SK-N-SH (cell line): ENCODE results near the gene MCUB. TPM values are rescaled to one million over a fixed set of nuclear protein-coding genes. Genes with fewer than 3 reads are reported as not detected.
A peak's percentile ranks its signal among the peaks of the same experiment; 100 is the strongest.

Experiments
- CTCF ChIA-PET: fragments of 300-600, 350-600 bp; formaldehyde crosslinking; extraction: SDS; loops from one replicate; lab custom pipeline; 2021; lab: Yijun Ruan, JAX
- POLR2A ChIA-PET: fragments of 350-600 bp; sonication (Branson Sonifier 250); formaldehyde crosslinking; extraction: SDS; loops from one replicate; lab custom pipeline; 2020; ENCODE audit warnings: antibody characterized with exemption, inconsistent platforms; lab: Yijun Ruan, JAX
- DNase-seq: peaks from one replicate; pipeline ENCODE4 v3.0.0; 2012
- H2AFZ ChIP-seq: fragments of 200-600 bp; sonication (generic); 2 replicates; pipeline ENCODE4 v1.8.1; 2016; ENCODE audit warnings: antibody characterized with exemption, mild to moderate bottlenecking, low read depth
- H3F3A ChIP-seq: fragments of 200-600 bp; sonication (generic); replicated peaks from 2 replicates; pipeline ENCODE3; 2016; ENCODE audit warnings: antibody characterized with exemption, mild to moderate bottlenecking; ENCODE audit not compliant: insufficient read depth
- H3K27ac ChIP-seq, 2 experiments: fragments of 200-500 bp in 1 of 2; fragments of 200-600 bp in 1 of 2; sonication (Bioruptor generic) in 1 of 2; sonication (generic), shearing (Covaris generic) in 1 of 2; 2 replicates each; pipeline versions ENCODE4 v1.5.1 to v1.6.1; 2014 to 2016; ENCODE audit warnings: low read depth in 2 of 2, inconsistent platforms in 1 of 2, low read length in 1 of 2, mild to moderate bottlenecking in 1 of 2, mixed read lengths in 1 of 2
- H3K27me3 ChIP-seq: fragments of 200-600 bp; sonication (generic), shearing (Covaris generic); 2 replicates; pipeline ENCODE4 v1.6.1; 2016; ENCODE audit warnings: mixed run types; ENCODE audit not compliant: insufficient read depth
- H3K36me3 ChIP-seq, 2 experiments: fragments of 200-500 bp in 1 of 2; fragments of 200-600 bp in 1 of 2; sonication (Bioruptor generic) in 1 of 2; sonication (generic) in 1 of 2; replicated peaks in 1 of 2; 2 replicates each; pipeline versions ENCODE3 to v1.5.1; 2014 to 2016; ENCODE audit warnings: low read length in 1 of 2, mild to moderate bottlenecking in 1 of 2; ENCODE audit not compliant: insufficient read depth in 2 of 2, control insufficient read depth in 1 of 2
- H3K4me1 ChIP-seq, 2 experiments: fragments of 200-500 bp in 1 of 2; fragments of 200-600 bp in 1 of 2; sonication (Bioruptor generic) in 1 of 2; sonication (generic), shearing (Covaris generic) in 1 of 2; 2 replicates each; pipeline versions ENCODE4 v1.5.1 to v1.6.1; 2014 to 2016; ENCODE audit warnings: low read depth in 1 of 2, low read length in 1 of 2, mixed run types in 1 of 2; ENCODE audit not compliant: insufficient read depth in 2 of 2, control insufficient read depth in 1 of 2
- H3K4me2 ChIP-seq: fragments of 200-600 bp; sonication (generic), shearing (Covaris generic); 2 replicates; pipeline ENCODE4 v1.6.1; 2017; ENCODE audit warnings: mixed run types
- H3K4me3 ChIP-seq, 2 experiments: fragments of 200-500 bp in 1 of 2; fragments of 200-600 bp in 1 of 2; sonication (Bioruptor generic) in 1 of 2; sonication (generic), shearing (Covaris generic) in 1 of 2; 2 replicates each; pipeline versions ENCODE4 v1.5.1 to v1.8.1; 2014 to 2016; ENCODE audit warnings: low read depth in 2 of 2, inconsistent platforms in 1 of 2, low read length in 1 of 2, mild to moderate bottlenecking in 1 of 2, mixed read lengths in 1 of 2, moderate library complexity in 1 of 2
- H3K79me2 ChIP-seq: fragments of 200-600 bp; sonication (generic); 2 replicates; pipeline ENCODE4 v1.8.1; 2017; ENCODE audit warnings: mild to moderate bottlenecking; ENCODE audit not compliant: insufficient read depth
- H3K9ac ChIP-seq: fragments of 200-600 bp; sonication (generic); 2 replicates; pipeline ENCODE4 v1.6.1; 2017; ENCODE audit warnings: mixed run types
- H3K9me2 ChIP-seq: fragments of 200-600 bp; sonication (generic); 2 replicates; pipeline ENCODE4 v1.6.1; 2017; ENCODE audit warnings: mixed run types
- H3K9me3 ChIP-seq: fragments of 200-600 bp; sonication (generic); 2 replicates; pipeline ENCODE4 v1.6.1; 2017; ENCODE audit warnings: mixed run types, mild to moderate bottlenecking, moderate library complexity
- H4K20me1 ChIP-seq: fragments of 200-600 bp; sonication (generic); 2 replicates; pipeline ENCODE4 v1.6.1; 2017; ENCODE audit warnings: mild to moderate bottlenecking, mixed run types; ENCODE audit not compliant: insufficient read depth
- CHD2 ChIP-seq: fragments of 150-350 bp; IDR thresholded peaks from 2 replicates; pipeline ENCODE4 v1.6.1; 2018; ENCODE audit warnings: low read length; ENCODE audit not compliant: partially characterized antibody
- FOXM1 ChIP-seq: IDR thresholded peaks from 2 replicates; pipeline ENCODE4 v1.4.0; 2012; ENCODE audit warnings: low read depth, mild to moderate bottlenecking
- GABPA ChIP-seq: IDR thresholded peaks from 2 replicates; pipeline ENCODE4 v1.4.0; 2012; ENCODE audit warnings: low read depth, mild to moderate bottlenecking
- MEF2A ChIP-seq: IDR thresholded peaks from 2 replicates; pipeline ENCODE4 v1.4.0; 2012; ENCODE audit warnings: low read depth, borderline replicate concordance
- MXI1 ChIP-seq: IDR thresholded peaks from 2 replicates; pipeline ENCODE4 v1.6.1; 2012; ENCODE audit warnings: mild to moderate bottlenecking, low read depth, low read length, improper control_type of control experiment
- POLR2AphosphoS5 ChIP-seq: IDR thresholded peaks from 2 replicates; pipeline ENCODE4 v1.6.1; 2012; ENCODE audit warnings: low read depth, low read length
- SIN3A ChIP-seq: IDR thresholded peaks from 2 replicates; pipeline ENCODE4 v1.6.1; 2012; ENCODE audit warnings: low read depth, mild to moderate bottlenecking, low read length, moderate library complexity, borderline replicate concordance
- TAF1 ChIP-seq: IDR thresholded peaks from 2 replicates; pipeline ENCODE4 v1.6.1; 2012; ENCODE audit warnings: low read depth, mild to moderate bottlenecking, low read length, moderate library complexity, borderline replicate concordance
- TCF12 ChIP-seq: IDR thresholded peaks from 2 replicates; pipeline ENCODE4 v1.4.0; 2012
- TEAD4 ChIP-seq: IDR thresholded peaks from 2 replicates; pipeline ENCODE4 v1.4.0; 2012; ENCODE audit warnings: mild to moderate bottlenecking, borderline replicate concordance; ENCODE audit not compliant: insufficient read depth
- WGBS: methylation state at CpG from one replicate; pipeline ENCODE4 v1.1.6; 2017; ENCODE audit warnings: low lambda C conversion rate; 5-methylcytosine and 5-hydroxymethylcytosine counted together
- polyA plus RNA-seq, 3 experiments: library from polyadenylated mRNA; depleted of rRNA; stranded (reverse); fragments of >200 nt; gene quantifications; 2 replicates each; pipeline ENCODE4 v1.2.3, GENCODE V29; 2012
- TF ChIP-seq, protein P1 (sequence below): fragments of 150-350 bp; IDR thresholded peaks from 2 replicates; pipeline ENCODE4 v1.6.1; 2016; ENCODE audit warnings: mild to moderate bottlenecking, low read depth, low read length
- TF ChIP-seq, protein P2 (sequence below): IDR thresholded peaks from 2 replicates; pipeline ENCODE4 v1.4.0; 2012; ENCODE audit warnings: low read depth
- TF ChIP-seq, protein P3 (sequence below): IDR thresholded peaks from 2 replicates; pipeline ENCODE4 v1.6.1; 2012; ENCODE audit warnings: mild to moderate bottlenecking, low read depth, low read length, moderate library complexity
- TF ChIP-seq, protein P4 (sequence below): fragments of 150-350 bp; IDR thresholded peaks from 2 replicates; pipeline ENCODE4 v1.6.1; 2017; ENCODE audit warnings: antibody characterized with exemption, low read length, low read depth, borderline replicate concordance

Gene MCUB, protein sequence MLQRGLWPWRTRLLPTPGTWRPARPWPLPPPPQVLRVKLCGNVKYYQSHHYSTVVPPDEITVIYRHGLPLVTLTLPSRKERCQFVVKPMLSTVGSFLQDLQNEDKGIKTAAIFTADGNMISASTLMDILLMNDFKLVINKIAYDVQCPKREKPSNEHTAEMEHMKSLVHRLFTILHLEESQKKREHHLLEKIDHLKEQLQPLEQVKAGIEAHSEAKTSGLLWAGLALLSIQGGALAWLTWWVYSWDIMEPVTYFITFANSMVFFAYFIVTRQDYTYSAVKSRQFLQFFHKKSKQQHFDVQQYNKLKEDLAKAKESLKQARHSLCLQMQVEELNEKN
- polyA plus RNA-seq (2012; rRNA removed) = 31.5 and 39.3 TPM in 2 replicates
- 19.2 and 32.1 TPM in 2 replicates for polyA plus RNA-seq (2012; cell fraction: cytosol; rRNA removed)
- 31.4 and 37.1 TPM in 2 replicates for polyA plus RNA-seq (2012; cell fraction: nucleus; rRNA removed)

DNA sequence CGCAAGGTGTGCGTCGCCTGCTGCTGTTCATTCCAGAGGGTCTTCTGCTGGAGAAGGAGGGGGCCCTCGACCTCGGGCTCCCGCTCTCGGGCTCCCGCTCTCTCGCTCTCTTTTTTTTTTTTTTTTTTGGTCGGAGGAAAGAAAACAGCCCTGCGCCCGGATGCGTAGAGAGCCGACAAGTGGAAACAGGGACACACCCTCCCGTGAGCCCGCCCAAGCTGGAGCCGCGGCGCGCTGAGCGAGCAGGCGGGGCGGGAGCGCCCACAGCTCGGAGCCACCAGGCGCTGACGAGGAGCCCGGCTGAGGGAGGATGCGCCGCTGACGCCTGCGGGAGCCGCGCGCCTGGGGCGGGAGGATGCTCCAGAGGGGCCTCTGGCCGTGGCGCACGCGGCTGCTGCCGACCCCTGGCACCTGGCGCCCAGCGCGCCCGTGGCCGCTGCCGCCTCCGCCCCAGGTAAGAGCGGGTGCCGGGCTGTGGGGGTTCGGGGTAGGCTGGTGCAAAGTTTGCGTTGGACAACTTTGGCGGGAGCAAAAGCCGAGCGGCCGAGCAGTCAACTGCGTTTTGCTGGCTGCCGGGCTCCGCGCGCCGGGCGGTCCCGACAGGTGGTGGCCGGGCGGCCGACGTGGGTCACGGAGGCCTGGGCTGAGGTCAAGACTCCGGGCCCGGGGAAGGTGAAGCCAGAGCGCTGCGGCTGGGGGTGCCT is at the start of gene MCUB:
TSS of gene MCUB (plus strand) at position 264 of the 704 bp plus-strand sequence. CDS start at position 356, 92 bp downstream.
- POLR2A ChIA-PET = no interaction called here
- TF ChIP-seq TEAD4 = 0 out of 2 replicates have a peak, but pooled peaks have one; percentile 11
- TF ChIP-seq, protein P1, sequence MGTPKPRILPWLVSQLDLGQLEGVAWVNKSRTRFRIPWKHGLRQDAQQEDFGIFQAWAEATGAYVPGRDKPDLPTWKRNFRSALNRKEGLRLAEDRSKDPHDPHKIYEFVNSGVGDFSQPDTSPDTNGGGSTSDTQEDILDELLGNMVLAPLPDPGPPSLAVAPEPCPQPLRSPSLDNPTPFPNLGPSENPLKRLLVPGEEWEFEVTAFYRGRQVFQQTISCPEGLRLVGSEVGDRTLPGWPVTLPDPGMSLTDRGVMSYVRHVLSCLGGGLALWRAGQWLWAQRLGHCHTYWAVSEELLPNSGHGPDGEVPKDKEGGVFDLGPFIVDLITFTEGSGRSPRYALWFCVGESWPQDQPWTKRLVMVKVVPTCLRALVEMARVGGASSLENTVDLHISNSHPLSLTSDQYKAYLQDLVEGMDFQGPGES = no peak
- TF ChIP-seq, protein P2, sequence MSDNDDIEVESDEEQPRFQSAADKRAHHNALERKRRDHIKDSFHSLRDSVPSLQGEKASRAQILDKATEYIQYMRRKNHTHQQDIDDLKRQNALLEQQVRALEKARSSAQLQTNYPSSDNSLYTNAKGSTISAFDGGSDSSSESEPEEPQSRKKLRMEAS = peak; percentile 69
- peak; percentile 15; the same call in 1 of the 2 replicates for TF ChIP-seq POLR2AphosphoS5
- no peak for TF ChIP-seq TCF12
- TF ChIP-seq SIN3A = peak; percentile 51; the same call in 1 of the 2 replicates
- 0 out of 2 replicates have a peak, but pooled peaks have one; percentile 39 for TF ChIP-seq MXI1
- TF ChIP-seq FOXM1 = no peak
- no peak for TF ChIP-seq CHD2
- no peak for TF ChIP-seq MEF2A
- peak; percentile 29; the same call in 1 of the 2 replicates for TF ChIP-seq GABPA
- TF ChIP-seq TAF1 = peak; percentile 45; the same call in 1 of the 2 replicates

DNA sequence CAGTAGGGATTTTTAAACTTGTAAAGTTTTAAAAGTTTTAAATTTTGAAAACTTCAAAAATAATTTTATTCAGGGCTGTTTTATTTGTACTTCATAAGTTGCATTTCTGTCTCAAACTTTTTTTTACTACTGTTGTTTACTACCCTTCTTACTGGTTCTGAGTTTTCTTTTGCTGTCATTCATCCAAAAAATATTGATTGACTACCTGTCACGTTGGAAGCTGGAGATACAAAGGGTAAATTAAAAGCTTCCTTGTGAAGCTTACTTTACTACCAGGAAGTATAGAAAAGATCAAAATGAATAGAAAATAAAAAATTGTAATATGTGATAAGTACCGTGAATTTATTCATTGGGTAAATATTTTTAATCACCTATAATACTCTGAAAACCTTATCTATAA is 49.4 kb upstream of the MCUB start:
- H3K9ac ChIP-seq = no peak overlapping the region
- no peak for DNase-seq
- H3K4me3 ChIP-seq = no peak overlapping the region
- CTCF ChIA-PET = interaction anchor here (0.8 to 0.9 kb wide), 2 partner anchors 13 to 78 kb away, joined by 3 read pairs; no protein-coding TSS in a partner anchor
- no peak for TF ChIP-seq POLR2AphosphoS5
- TF ChIP-seq, protein P3, sequence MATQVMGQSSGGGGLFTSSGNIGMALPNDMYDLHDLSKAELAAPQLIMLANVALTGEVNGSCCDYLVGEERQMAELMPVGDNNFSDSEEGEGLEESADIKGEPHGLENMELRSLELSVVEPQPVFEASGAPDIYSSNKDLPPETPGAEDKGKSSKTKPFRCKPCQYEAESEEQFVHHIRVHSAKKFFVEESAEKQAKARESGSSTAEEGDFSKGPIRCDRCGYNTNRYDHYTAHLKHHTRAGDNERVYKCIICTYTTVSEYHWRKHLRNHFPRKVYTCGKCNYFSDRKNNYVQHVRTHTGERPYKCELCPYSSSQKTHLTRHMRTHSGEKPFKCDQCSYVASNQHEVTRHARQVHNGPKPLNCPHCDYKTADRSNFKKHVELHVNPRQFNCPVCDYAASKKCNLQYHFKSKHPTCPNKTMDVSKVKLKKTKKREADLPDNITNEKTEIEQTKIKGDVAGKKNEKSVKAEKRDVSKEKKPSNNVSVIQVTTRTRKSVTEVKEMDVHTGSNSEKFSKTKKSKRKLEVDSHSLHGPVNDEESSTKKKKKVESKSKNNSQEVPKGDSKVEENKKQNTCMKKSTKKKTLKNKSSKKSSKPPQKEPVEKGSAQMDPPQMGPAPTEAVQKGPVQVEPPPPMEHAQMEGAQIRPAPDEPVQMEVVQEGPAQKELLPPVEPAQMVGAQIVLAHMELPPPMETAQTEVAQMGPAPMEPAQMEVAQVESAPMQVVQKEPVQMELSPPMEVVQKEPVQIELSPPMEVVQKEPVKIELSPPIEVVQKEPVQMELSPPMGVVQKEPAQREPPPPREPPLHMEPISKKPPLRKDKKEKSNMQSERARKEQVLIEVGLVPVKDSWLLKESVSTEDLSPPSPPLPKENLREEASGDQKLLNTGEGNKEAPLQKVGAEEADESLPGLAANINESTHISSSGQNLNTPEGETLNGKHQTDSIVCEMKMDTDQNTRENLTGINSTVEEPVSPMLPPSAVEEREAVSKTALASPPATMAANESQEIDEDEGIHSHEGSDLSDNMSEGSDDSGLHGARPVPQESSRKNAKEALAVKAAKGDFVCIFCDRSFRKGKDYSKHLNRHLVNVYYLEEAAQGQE = no peak
- TF ChIP-seq, protein P4, sequence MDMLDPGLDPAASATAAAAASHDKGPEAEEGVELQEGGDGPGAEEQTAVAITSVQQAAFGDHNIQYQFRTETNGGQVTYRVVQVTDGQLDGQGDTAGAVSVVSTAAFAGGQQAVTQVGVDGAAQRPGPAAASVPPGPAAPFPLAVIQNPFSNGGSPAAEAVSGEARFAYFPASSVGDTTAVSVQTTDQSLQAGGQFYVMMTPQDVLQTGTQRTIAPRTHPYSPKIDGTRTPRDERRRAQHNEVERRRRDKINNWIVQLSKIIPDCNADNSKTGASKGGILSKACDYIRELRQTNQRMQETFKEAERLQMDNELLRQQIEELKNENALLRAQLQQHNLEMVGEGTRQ = no peak
- TF ChIP-seq TAF1 = no peak
- H3K9me3 ChIP-seq = no peaks in the 10 kb centered on the region
- no peaks in the 10 kb centered on the region for H3K9me2 ChIP-seq
- no peak overlapping the region for H3K27ac ChIP-seq
- H3K4me1 ChIP-seq = peaks cover 0 to 5% of the 10 kb centered on the region in 2 experiments; a peak in 2 of 4 replicates
- H3K79me2 ChIP-seq = 0 out of 2 replicates have a peak, but pooled peaks cover 2% of the 10 kb centered on the region
- no peaks in the 10 kb centered on the region for H3F3A ChIP-seq
- POLR2A ChIA-PET = no interaction called here
- no peak overlapping the region for H2AFZ ChIP-seq
- H3K36me3 ChIP-seq = peaks cover 36 to 51% of the 10 kb centered on the region in 2 experiments
- no peak overlapping the region for H3K4me2 ChIP-seq
- H3K27me3 ChIP-seq = no peaks in the 10 kb centered on the region
- H4K20me1 ChIP-seq = no peaks in the 10 kb centered on the region
- 96% methylated on average over 2 of the region's 2 CpGs for WGBS

More for the DNA sequence above, at the start of gene MCUB:
- H2AFZ ChIP-seq = peak within 1 kb of the TSS; percentile 86
- H3K36me3 ChIP-seq = no peaks in the 10 kb centered on the region
- no peaks in the 10 kb centered on the region for H3K27me3 ChIP-seq
- peaks cover 7% of the 10 kb centered on the region in 2 experiments; a peak in 2 of 4 replicates for H3K4me1 ChIP-seq
- H3K79me2 ChIP-seq = peaks cover 31% of the 10 kb centered on the region
- peak within 1 kb of the TSS; percentile 66 to 84 for H3K27ac ChIP-seq
- peak within 1 kb of the TSS; percentile 84 to 90 for H3K4me3 ChIP-seq
- no peaks in the 10 kb centered on the region for H3K9me2 ChIP-seq
- H3K9ac ChIP-seq = peak within 1 kb of the TSS; percentile 78
- WGBS = 0% methylated on average over 1 of the region's 73 CpGs
- CTCF ChIA-PET = interaction anchor here (0.6 to 2.4 kb wide), 3 partner anchors 10 to 127 kb away, joined by 3 to 8 read pairs (median 4); partner anchors contain the start of gene SEC24B
- peak within 1 kb of the TSS; percentile 93 for H3K4me2 ChIP-seq
- DNase-seq = peak; percentile 94
- peaks cover 14% of the 10 kb centered on the region for H3F3A ChIP-seq
- H3K9me3 ChIP-seq = no peaks in the 10 kb centered on the region
- no peaks in the 10 kb centered on the region for H4K20me1 ChIP-seq
